Kidney glomerular epithelial cell (primary cell): ENCODE data around the gene RSRC1.
A peak's percentile ranks its signal among the peaks of the same experiment; 100 is the strongest.

Source experiments
- DNase-seq: peaks from one replicate; lab custom pipeline; 2025; lab: John Stamatoyannopoulos, UW

RSRC1 gene

GRCh38 chr3:158128755-158129154 lies 18.9 kb downstream of the RSRC1 start:
- no peak for DNase-seq

DNA sequence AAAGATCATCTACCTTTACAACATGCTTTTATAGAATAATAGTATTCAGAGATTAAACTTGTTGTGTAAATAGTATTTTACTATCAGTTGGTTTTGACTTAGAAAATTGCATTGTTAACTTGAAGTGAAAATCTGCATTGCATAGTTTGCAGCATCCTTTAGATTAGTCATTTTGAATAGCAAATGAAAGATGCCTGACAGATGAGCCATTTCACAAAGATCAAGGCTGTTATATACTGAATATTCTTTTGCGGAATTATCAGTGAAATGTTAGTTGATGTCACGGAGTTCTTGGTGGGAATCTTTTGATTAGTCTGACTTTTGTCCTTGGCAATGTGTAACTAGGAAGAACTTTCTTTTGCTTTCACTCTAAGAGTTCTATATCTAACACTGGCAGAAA lies 24.5 kb downstream of the RSRC1 start:
- no peak for DNase-seq

DNA sequence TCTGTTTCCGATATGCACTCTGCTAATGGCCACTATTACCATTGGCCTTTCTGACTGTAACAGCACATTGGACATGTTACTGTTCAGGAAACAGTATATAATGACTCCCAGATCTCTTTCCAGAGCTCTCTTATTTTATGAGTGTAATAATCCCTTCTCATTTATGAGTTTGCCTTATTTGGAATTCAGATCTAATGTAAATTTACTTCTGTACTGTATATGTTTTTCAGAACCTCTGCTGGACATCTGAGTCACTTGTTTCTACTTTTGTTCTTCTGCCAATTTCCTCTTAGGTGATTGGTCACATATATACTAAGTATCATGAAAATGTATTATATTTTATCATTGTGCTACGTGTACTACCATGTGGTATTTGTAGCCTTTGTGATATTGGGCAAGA lies 30.5 kb downstream of the RSRC1 start:
- no peak for DNase-seq

GRCh38 chr3:158148218-158148617 lies 38.3 kb downstream of the RSRC1 start:
- no peak for DNase-seq

DNA sequence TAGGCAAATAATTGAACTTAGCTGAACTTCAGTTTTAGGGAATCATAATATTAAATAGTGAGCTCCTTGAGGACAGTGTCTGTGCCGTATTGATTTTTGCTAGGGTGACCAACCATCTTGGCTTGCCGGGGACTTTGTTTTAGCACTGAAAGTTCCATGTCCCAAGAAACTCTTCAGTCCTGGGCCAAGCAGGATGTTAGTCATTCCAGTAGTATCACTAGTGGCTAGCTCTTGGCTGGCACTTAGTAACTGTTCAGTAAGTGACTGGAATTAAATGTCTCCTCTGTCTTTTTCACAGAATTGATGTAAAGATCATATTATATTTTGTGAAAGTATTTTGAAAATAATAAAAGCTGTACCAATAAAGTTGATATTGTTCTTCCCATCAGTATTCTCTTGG lies 42.3 kb downstream of the RSRC1 start:
- no peak for DNase-seq

GRCh38 chr3:158158969-158159368 lies 49.1 kb downstream of the RSRC1 start:
- DNase-seq = no peak

- no peak for DNase-seq
Observed at GRCh38 chr3:158159714-158160113, 49.8 kb downstream of the RSRC1 start.

DNA sequence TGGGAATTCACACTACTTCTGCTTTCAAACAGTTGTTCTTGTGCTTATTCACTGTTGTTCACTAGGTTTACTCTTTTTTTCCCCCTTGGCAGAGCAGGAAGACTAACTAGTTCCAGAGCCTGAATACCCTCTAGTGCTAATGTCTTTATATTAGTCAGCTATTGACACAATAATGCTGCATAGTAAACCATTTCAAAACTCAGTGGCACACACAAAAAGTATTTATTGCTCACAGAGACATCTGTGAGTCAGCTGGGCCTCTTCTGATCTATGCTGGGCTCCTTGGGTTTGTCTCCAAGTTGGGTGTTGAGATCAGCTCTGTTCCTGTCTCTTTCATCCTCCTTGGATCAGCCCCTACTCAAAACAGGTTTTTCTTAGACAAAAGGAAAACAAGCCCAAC lies 51.1 kb downstream of the RSRC1 start:
- DNase-seq = peak; percentile 27

DNA sequence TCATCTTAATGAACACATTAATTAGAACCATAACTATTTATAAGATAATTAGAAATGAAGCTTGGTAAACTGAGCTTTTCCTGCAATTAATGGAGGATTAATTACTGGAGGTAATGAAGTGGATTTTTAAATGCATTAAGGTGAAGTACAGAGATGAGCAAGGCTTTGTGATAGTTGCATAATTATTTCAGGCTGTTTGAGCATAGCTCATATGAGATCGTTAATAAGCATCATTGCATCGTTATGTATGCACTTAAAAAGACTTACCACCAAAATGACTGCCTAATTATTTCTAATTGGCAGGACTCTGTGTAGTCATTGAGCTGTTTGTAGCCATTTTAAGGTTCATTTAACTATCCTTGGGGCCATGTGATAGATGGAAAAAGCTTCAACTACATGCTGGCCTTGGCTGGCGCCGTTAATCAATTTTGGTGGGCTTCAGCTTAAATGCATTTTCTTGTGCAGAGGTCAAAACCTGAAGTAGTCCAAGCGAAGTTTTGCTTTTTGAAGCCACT lies 55.3 kb downstream of the RSRC1 start:
- no peak for DNase-seq

- DNase-seq = no peak
Observed at GRCh38 chr3:158165730-158166129, 55.8 kb downstream of the RSRC1 start.

DNA sequence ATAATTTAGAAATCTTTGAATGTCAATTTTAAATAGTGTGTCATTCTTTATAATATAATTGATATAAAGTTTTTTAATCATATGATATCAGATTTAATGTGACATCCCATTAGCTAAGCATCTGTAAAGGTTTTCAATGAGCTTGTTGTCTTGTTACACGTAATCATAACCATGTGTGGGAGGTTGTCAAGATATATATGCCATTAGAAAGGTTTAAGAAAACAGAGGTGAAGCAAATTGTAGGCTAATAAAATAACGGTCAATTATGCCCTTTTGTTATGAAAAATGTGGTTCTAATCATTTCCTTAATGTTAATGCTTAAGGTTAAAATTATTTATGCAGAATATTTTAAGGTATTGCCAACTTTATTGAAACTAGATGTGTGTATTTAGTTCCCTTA lies 56.3 kb downstream of the RSRC1 start:
- no peak for DNase-seq

GRCh38 chr3:158167737-158168557 lies 58.1 kb downstream of the RSRC1 start:
- peak; percentile 96 for DNase-seq

DNA sequence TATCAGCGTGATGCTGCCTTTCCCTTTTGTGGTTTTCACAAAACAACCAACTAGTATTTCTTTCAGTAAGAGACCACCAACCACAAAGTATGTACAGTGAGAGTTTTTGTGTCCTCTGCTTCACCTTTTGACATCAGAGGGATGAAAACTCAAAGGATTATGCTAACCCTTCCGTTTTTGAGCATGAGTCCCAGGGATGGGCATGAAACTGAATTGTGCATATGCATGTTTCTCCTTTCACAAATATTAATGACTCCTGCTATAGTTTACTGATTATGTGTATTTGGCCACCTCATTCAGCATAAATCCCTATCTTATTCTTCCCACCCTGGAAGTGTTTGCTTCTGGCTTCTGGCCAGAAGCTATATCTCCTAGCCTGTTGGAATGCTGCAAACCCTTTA lies 59.2 kb downstream of the RSRC1 start:
- no peak for DNase-seq

- no peak for DNase-seq
Observed at GRCh38 chr3:158181096-158181495, 71.2 kb downstream of the RSRC1 start.

DNA sequence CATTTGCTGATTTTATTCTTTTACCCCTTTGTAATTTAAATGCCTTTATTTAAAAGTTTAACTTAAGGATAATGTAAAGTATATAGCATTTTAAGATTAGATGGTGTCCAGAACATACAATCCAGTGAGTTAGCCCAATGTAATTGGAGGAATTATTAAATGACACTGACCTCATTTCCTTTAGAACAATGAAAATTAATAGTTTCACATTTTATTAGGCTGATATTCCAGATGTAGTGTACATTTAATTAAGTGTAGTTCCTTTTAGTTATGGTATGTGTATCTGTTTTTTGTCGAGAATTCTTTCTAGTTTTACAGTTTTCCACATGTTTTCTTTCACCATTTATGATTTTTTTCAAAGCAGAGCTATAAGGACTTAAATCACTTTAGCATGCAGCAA lies 75.8 kb downstream of the RSRC1 start:
- DNase-seq = no peak

DNA sequence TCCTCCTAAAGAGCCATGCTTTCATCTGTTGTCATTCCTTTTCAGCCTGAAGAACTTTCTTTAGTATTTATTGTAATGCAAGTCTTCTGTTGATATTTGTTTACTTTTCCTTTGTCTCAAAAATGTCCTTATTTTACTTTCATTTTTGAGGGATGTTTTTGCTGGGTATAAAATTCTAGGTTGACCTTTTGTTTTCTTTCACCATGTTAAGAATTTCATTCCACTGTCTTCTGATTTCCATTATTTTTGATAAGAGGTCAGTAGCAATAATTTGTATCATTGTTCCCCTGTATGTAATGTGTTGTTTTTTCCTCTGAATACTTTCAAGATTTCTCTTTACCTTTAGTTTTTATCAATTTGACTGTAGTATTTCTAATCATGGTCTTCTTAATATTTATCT lies 91.1 kb downstream of the RSRC1 start:
- no peak for DNase-seq

DNA sequence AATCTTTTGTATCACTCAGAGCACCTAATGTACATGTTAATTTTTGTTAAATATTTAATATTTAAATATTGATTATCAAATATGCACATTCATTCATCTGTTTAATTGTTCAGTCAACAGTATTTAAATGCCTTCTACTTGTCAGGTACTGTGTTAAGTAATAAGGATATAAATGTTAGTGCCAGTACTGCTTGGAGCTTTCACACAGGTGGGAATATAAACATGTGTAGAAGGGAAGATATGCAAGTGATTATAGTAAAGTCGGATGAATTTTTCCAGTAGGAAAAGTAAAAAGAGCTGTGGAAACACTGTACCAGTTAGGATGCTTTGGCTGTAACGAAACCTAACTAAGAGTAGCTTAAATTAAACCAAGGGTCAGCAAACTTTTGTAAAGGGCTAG lies 95.4 kb downstream of the RSRC1 start:
- DNase-seq = no peak

DNA sequence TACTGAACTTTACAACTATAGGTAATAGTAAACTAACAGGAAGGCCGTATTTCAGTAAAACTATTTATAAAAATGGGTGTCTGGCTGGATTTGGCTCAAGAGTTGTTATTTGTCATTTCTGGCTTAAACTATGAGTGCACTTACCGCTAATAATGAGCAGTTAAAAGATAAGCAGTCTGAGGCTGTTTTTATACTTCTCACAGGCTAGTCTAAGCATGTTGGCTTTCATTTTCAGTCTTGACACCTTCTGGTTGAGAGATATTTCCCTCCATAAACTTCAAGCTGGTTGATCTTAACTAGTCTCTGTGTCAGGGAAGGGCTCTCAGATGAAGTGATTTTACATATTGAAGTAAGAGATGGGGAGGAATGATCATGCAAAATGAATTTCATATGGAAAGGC lies 96.1 kb downstream of the RSRC1 start:
- no peak for DNase-seq

DNA sequence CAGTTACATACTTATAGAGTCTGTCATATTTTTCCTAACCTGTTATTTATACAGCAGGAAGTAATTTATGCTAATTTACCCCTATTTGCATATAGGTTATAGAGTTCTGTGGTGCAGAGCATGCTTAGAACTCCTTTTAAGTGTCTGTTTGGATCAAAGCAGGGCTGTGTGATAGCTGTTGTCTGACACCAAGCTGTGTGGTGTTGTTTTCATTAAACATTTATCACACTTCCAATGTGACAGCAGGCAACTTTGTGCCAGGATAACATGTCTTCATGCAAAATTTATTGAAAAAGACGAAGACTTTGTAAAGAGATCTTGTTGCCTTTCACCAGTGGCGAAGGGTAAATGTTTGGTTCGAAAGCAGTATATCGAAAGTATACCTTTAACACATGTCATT lies 100.2 kb downstream of the RSRC1 start:
- no peak for DNase-seq

GRCh38 chr3:158213461-158213860 lies 103.6 kb downstream of the RSRC1 start:
- DNase-seq = no peak

GRCh38 chr3:158217992-158218391 lies 108.1 kb downstream of the RSRC1 start:
- no peak for DNase-seq

DNA sequence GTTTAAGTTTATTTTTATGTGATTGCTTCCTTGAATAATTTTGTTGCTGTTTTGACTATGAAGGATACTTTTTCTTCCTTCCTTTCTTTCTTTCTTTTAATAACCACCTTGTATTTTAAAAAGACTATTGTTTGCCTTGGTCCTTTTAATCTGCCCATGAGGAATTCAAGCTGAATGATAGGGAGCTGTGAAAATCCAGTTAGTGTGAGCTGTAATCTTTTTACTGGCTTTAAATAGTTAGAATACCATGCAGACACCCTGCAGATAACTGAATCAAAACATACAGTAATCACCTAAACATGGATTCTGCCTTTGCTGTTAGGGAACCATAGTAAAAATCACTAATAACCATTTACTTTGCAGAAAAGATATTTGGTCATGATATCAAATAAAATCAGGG lies 110.7 kb downstream of the RSRC1 start:
- no peak for DNase-seq

GRCh38 chr3:158221426-158221825 lies 111.5 kb downstream of the RSRC1 start:
- DNase-seq = no peak

GRCh38 chr3:158226429-158226828 lies 116.5 kb downstream of the RSRC1 start:
- no peak for DNase-seq
